ENCODE data around the gene TEX53.

Gene TEX53

DNA sequence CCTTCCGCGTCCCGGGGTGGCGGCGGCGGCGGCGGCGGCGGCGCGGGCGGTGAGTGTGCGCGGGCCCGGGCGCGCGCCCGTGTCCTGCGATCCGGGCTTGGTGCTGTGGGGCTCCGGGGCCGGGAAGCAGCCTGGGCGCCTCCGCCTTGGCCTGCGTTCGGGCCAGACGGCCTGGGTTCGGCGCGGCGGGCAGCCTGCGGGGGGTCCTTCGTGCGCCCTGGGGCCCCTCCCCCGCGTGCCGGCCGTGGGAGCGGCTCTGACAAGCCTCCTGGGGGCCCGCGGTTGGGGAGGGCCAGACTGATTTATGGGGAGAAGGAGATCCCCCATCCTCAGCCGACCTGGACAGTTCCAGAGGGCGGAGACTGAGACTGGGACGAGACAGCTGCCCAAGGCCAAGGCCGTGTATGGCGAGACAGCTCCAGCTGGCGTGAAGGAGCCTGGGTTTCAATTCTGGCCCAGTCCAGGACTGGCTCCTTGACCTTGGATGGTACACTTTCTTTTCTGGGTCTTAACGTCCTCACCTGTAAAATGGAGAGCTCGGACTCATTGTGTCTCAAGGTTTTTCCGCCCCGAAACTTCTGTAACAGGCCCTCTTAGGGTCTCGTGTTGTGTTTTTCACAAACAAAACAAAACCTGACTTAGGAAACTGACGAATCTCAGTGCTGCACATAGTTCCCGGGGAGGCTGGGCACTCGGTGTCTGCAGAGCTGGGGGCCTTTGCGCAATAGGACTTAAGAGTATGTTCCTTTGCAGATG lies 45.9 kb downstream of the TEX53 start:
- H3K4me1 Mint-ChIP-seq (ENCODE audit: low read depth): peaks cover 54% of the 10 kb centered on the region

GRCh38 chr9:114608525-114608796 lies 49.1 kb downstream of the TEX53 start:
- no peaks in the 10 kb centered on the region for H3K9me3 Mint-ChIP-seq (ENCODE audit: low read depth)
- H3K27ac Mint-ChIP-seq: no peak overlapping the region
- H3K36me3 Mint-ChIP-seq: no peaks in the 10 kb centered on the region
- no peak overlapping the region for H3K4me3 Mint-ChIP-seq
- peaks cover 35% of the 10 kb centered on the region for H3K4me1 Mint-ChIP-seq (ENCODE audit: low read depth)
- no peaks in the 10 kb centered on the region for H3K27me3 Mint-ChIP-seq

More for the DNA sequence above, 45.9 kb downstream of the TEX53 start:
- Mint-ChIP-seq H3K4me3 (peak overlapping the region; percentile 91), H3K27me3 (no peaks in the 10 kb centered on the region), H3K27ac (peak overlapping the region; percentile 92), H3K36me3 (peaks cover 3% of the 10 kb centered on the region), H3K9me3 (ENCODE audit: low read depth) (no peaks in the 10 kb centered on the region)

- no peak overlapping the region for H3K4me3 Mint-ChIP-seq
- H3K27me3 Mint-ChIP-seq: no peaks in the 10 kb centered on the region
- H3K4me1 Mint-ChIP-seq (ENCODE audit: low read depth): peaks cover 30% of the 10 kb centered on the region
- peak overlapping the region; percentile 2 for H3K27ac Mint-ChIP-seq
- no peaks in the 10 kb centered on the region for H3K9me3 Mint-ChIP-seq (ENCODE audit: low read depth)
- H3K36me3 Mint-ChIP-seq: no peaks in the 10 kb centered on the region
Observed at GRCh38 chr9:114607671-114608524, 49.7 kb downstream of the TEX53 start.

GRCh38 chr9:114606597-114607207 lies 50.9 kb downstream of the TEX53 start:
- peak overlapping the region; percentile 19 for H3K27ac Mint-ChIP-seq
- no peak overlapping the region for H3K4me3 Mint-ChIP-seq
- no peaks in the 10 kb centered on the region for H3K9me3 Mint-ChIP-seq (ENCODE audit: low read depth)
- peaks cover 2% of the 10 kb centered on the region for H3K36me3 Mint-ChIP-seq
- H3K4me1 Mint-ChIP-seq (ENCODE audit: low read depth): peaks cover 20% of the 10 kb centered on the region
- no peaks in the 10 kb centered on the region for H3K27me3 Mint-ChIP-seq
